HUES48 (cell line): ENCODE results near the gene SPATA32.
A peak's percentile ranks its signal among the peaks of the same experiment; 100 is the strongest.

Experiments
- H3K27ac ChIP-seq: one replicate; pipeline ENCODE4 v1.7.0; 2013; ENCODE audit warnings: low read depth, low read length, inconsistent platforms
- H3K27me3 ChIP-seq: 2 replicates; pipeline ENCODE4 v1.6.1; 2013; ENCODE audit warnings: mild to moderate bottlenecking, low read length; ENCODE audit not compliant: control insufficient read depth, insufficient read depth
- H3K36me3 ChIP-seq: 2 replicates; pipeline ENCODE4 v1.6.1; 2013; ENCODE audit warnings: low read length; ENCODE audit not compliant: control insufficient read depth, insufficient read depth
- H3K4me1 ChIP-seq: 2 replicates; pipeline ENCODE4 v1.6.1; 2013; ENCODE audit warnings: mild to moderate bottlenecking, low read length; ENCODE audit not compliant: control insufficient read depth, insufficient read depth
- H3K4me3 ChIP-seq: 2 replicates; pipeline ENCODE4 v1.5.1; 2013; ENCODE audit warnings: mild to moderate bottlenecking, low read depth, low read length
- H3K9ac ChIP-seq: 2 replicates; pipeline ENCODE4 v1.6.1; 2013; ENCODE audit warnings: mild to moderate bottlenecking, low read depth, low read length, moderate library complexity
- H3K9me3 ChIP-seq: 2 replicates; pipeline ENCODE4 v1.6.1; 2013; ENCODE audit warnings: low read length; ENCODE audit not compliant: control insufficient read depth, insufficient read depth

Gene SPATA32

GRCh38 chr17:45244725-45245656 lies 16.9 kb downstream of the SPATA32 start:
- no peak overlapping the region for H3K4me3 ChIP-seq
- peaks cover 18% of the 10 kb centered on the region for H3K4me1 ChIP-seq
- no peaks in the 10 kb centered on the region for H3K9me3 ChIP-seq
- H3K9ac ChIP-seq: no peak overlapping the region
- H3K27me3 ChIP-seq: peaks cover 11% of the 10 kb centered on the region
- peaks cover 6% of the 10 kb centered on the region; the same call in 1 of the 2 replicates for H3K36me3 ChIP-seq
- H3K27ac ChIP-seq: no peak overlapping the region

GRCh38 chr17:45243750-45244149 lies 18.1 kb downstream of the SPATA32 start:
- no peak overlapping the region for H3K4me3 ChIP-seq
- H3K4me1 ChIP-seq: peaks cover 17% of the 10 kb centered on the region
- peaks cover 19% of the 10 kb centered on the region for H3K27me3 ChIP-seq
- no peak overlapping the region for H3K27ac ChIP-seq
- no peak overlapping the region for H3K9ac ChIP-seq
- H3K36me3 ChIP-seq: no peaks in the 10 kb centered on the region
- H3K9me3 ChIP-seq: no peaks in the 10 kb centered on the region

GRCh38 chr17:45242029-45242414 lies 19.9 kb downstream of the SPATA32 start:
- 0 out of 2 replicates have a peak overlapping the region, but pooled peaks have one; percentile 31 for H3K4me3 ChIP-seq
- H3K27ac ChIP-seq: no peak overlapping the region
- peaks cover 30% of the 10 kb centered on the region for H3K27me3 ChIP-seq
- no peaks in the 10 kb centered on the region for H3K36me3 ChIP-seq
- no peaks in the 10 kb centered on the region for H3K9me3 ChIP-seq
- peaks cover 12% of the 10 kb centered on the region for H3K4me1 ChIP-seq
- H3K9ac ChIP-seq: no peak overlapping the region

GRCh38 chr17:45241328-45242028 lies 20.4 kb downstream of the SPATA32 start:
- Histone ChIP-seq H3K4me1 (peaks cover 8% of the 10 kb centered on the region), H3K9me3 (no peaks in the 10 kb centered on the region), H3K36me3 (no peaks in the 10 kb centered on the region), H3K27ac (no peak overlapping the region), H3K4me3 (peak overlapping the region; percentile 68), H3K9ac (no peak overlapping the region), H3K27me3 (peaks cover 30% of the 10 kb centered on the region)

- Histone ChIP-seq H3K4me3 (peak overlapping the region; percentile 68), H3K9ac (no peak overlapping the region), H3K4me1 (peaks cover 8% of the 10 kb centered on the region), H3K27me3 (peaks cover 30% of the 10 kb centered on the region), H3K27ac (no peak overlapping the region), H3K36me3 (no peaks in the 10 kb centered on the region), H3K9me3 (no peaks in the 10 kb centered on the region)
Measured at GRCh38 chr17:45240905-45241327, 21.0 kb downstream of the SPATA32 start.

GRCh38 chr17:45238155-45238774 lies 23.6 kb downstream of the SPATA32 start:
- Histone ChIP-seq H3K36me3 (no peaks in the 10 kb centered on the region), H3K9me3 (no peaks in the 10 kb centered on the region), H3K9ac (no peak overlapping the region), H3K4me1 (peaks cover 10% of the 10 kb centered on the region), H3K27me3 (peaks cover 30% of the 10 kb centered on the region), H3K27ac (no peak overlapping the region), H3K4me3 (no peak overlapping the region)

GRCh38 chr17:45237686-45238085 lies 24.2 kb downstream of the SPATA32 start:
- Histone ChIP-seq H3K27me3 (peaks cover 30% of the 10 kb centered on the region), H3K27ac (no peak overlapping the region), H3K36me3 (no peaks in the 10 kb centered on the region)

GRCh38 chr17:45236282-45236606 lies 25.6 kb downstream of the SPATA32 start:
- H3K36me3 ChIP-seq: no peaks in the 10 kb centered on the region
- peaks cover 30% of the 10 kb centered on the region for H3K27me3 ChIP-seq
- no peak overlapping the region for H3K27ac ChIP-seq
- peaks cover 14% of the 10 kb centered on the region for H3K4me1 ChIP-seq
- H3K9ac ChIP-seq: no peak overlapping the region
- H3K4me3 ChIP-seq: no peak overlapping the region
- H3K9me3 ChIP-seq: no peaks in the 10 kb centered on the region

More at GRCh38 chr17:45237686-45238085, 24.2 kb downstream of the SPATA32 start:
- Histone ChIP-seq H3K4me1 (peaks cover 10% of the 10 kb centered on the region), H3K9me3 (no peaks in the 10 kb centered on the region), H3K9ac (no peak overlapping the region), H3K4me3 (no peak overlapping the region)

GRCh38 chr17:45235416-45236281 lies 26.2 kb downstream of the SPATA32 start:
- H3K9me3 ChIP-seq: no peaks in the 10 kb centered on the region
- no peak overlapping the region for H3K9ac ChIP-seq
- H3K4me1 ChIP-seq: peaks cover 14% of the 10 kb centered on the region
- H3K27me3 ChIP-seq: peaks cover 26% of the 10 kb centered on the region
- H3K36me3 ChIP-seq: no peaks in the 10 kb centered on the region
- H3K4me3 ChIP-seq: no peak overlapping the region
- no peak overlapping the region for H3K27ac ChIP-seq

GRCh38 chr17:45234641-45235415 lies 27.1 kb downstream of the SPATA32 start:
- Histone ChIP-seq H3K27ac (no peak overlapping the region), H3K4me3 (no peak overlapping the region), H3K9me3 (no peaks in the 10 kb centered on the region), H3K4me1 (peaks cover 12% of the 10 kb centered on the region; the same call in 1 of the 2 replicates), H3K36me3 (no peaks in the 10 kb centered on the region), H3K9ac (no peak overlapping the region), H3K27me3 (peaks cover 18% of the 10 kb centered on the region; the same call in 1 of the 2 replicates)
